Right lobe of liver (tissue), 6 donors: Measurements from ENCODE around the gene PFKM. TPM values are rescaled to one million over a fixed set of nuclear protein-coding genes. Genes with fewer than 3 reads are reported as not detected.

Source experiments
- ATAC-seq, 4 donors: fragments of 200-7000 bp; cut with Tn5 transposase; one replicate each; pipeline ENCODE4 v1.9.1; 2020; ENCODE audit warnings: mild to moderate bottlenecking in 4 of 4, moderate library complexity in 4 of 4
- DNase-seq, 3 donors: peaks; one replicate each; pipeline ENCODE4 v3.0.0-alpha.2; 2020
- H3K27ac ChIP-seq, 3 donors: fragments of 200-600 bp; one replicate each; pipeline ENCODE4 v1.8.0; 2022
- H3K27me3 ChIP-seq, 2 donors: fragments of 200-600 bp; one replicate each; pipeline ENCODE4 v1.8.0; 2022
- H3K36me3 ChIP-seq, 4 donors: fragments of 200-600 bp; sonication (generic) in 1 of 4; one replicate each; pipeline versions ENCODE4 v1.5.1 to v1.8.0; 2017 to 2022; ENCODE audit warnings: control low read depth in 1 of 4
- H3K4me1 ChIP-seq, 4 donors: fragments of 200-600 bp; sonication (generic) in 1 of 4; one replicate each; pipeline versions ENCODE4 v1.5.1 to v1.8.0; 2017 to 2022; ENCODE audit warnings: control low read depth in 1 of 4
- H3K4me3 ChIP-seq, 3 donors: fragments of 200-600 bp; one replicate each; pipeline ENCODE4 v1.8.0; 2022
- H3K9me3 ChIP-seq, 4 donors: fragments of 200-600 bp; sonication (generic) in 1 of 4; one replicate each; pipeline versions ENCODE4 v1.5.1 to v1.8.0; 2017 to 2022; ENCODE audit warnings: control low read depth in 1 of 4
- POLR2A ChIP-seq: fragments of 450-650 bp; IDR thresholded peaks from one replicate; pipeline ENCODE4 v1.6.1; 2017; ENCODE audit warnings: antibody characterized with exemption, mild to moderate bottlenecking
- WGBS: methylation state at CpG from one replicate; pipeline ENCODE4 v1.1.6; 2018; ENCODE audit warnings: low coverage, low lambda C conversion rate; ENCODE audit not compliant: insufficient coverage; ENCODE audit errors: missing lambda C conversion rate; 5-methylcytosine and 5-hydroxymethylcytosine counted together
- intact Hi-C, 2 donors: fragments of 100-400 bp; cut with DNase I; formaldehyde crosslinking; loops; one replicate each; pipeline versions ENCODE4 v1.11.2 to v1.14.1; 2022
- total RNA-seq, 6 experiments: library from RNA; depleted of rRNA in 2 of 6; stranded (reverse); fragments of >200 nt in 2 of 6; fragmentation: NEBNext Ultra II Directional in 3 of 6; extraction: Animal tissue kit (Norgen Biotek cat#: 25700) in 3 of 6; gene quantifications; one replicate each; pipeline versions ENCODE4 v1.1.0 to v1.2.4, GENCODE V29; 2016 to 2023
- TF ChIP-seq, protein P1 (sequence below), 4 donors: fragments of 200-600 bp in 3 of 4; fragments of 450-650 bp in 1 of 4; IDR thresholded peaks; one replicate each; pipeline versions ENCODE4 v1.5.1 to v1.8.0; 2016 to 2022; ENCODE audit warnings: antibody characterized with exemption in 4 of 4, mild to moderate bottlenecking in 2 of 4
- donor health status: DM: no; HTN: yes; CAD: no.
- donor health status: DM: no; HTN: no; CAD: no.
- donor health status: DM: no; HTN: no; CAD: no.
- donor health status: DM: no; HTN: yes; CAD: no.
- donor health status: DM: no; HTN: yes; CAD: no.

PFKM gene
- total RNA-seq, 6 experiments from 2014 or later, result 4.6 to 8.9 (median 7.8) TPM

DNA sequence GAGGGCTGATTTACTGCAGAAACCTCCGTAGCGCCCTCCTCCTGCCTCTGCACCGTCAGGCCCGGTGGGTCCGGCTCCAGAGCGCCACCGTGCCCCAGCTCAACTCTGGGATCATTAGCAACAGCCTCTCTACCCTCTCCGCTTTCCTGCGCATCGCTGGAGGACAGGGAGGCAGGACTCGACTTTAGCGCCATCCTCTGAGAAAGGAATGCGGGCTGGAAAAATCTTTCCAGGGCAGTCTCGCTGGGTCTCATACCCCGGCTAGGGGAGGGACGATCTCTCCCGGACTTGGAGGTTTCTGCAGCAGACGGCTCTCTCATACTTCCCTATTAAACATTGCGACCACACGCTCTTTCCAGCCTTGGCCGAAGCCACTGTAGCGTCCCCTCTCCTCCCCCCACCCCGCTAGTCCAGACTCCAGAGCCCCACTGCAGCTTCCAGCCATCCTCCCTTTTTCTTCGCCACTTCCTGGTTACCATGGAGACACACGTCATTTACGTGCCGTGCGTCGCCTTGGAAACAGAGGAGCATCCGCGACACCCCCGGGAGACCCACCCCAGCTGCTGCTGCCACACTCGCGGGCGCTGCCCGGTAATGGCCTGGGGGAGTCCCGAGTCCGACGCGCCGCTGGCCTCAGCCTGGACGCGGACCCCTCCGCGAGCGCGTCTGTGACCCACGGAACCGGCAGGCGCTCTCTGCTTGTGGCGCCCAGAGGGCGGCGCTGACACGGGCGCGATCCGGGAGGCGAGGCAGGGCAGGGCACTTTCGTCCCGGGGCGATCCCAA is 64.1 kb downstream of the PFKM start, which contains the start of gene CCDC184:
CCDC184 (plus strand) TSS at position 554 of the 785 bp plus-strand sequence. CDS start 479 bp downstream, outside the sequence.
- Histone ChIP-seq H3K9me3 (no peaks in the 10 kb centered on the region), H3K4me3 (peak within 1 kb of the TSS; percentile 39 to 56 (median 43)), H3K27ac (no peak within 1 kb of the TSS), H3K4me1 (peaks cover 0 to 12% (median 0%) of the 10 kb centered on the region in 4 donors), H3K36me3 (no peaks in the 10 kb centered on the region), H3K27me3 (peaks cover 0 to 12% of the 10 kb centered on the region in 2 donors)
- ATAC-seq, result peak; percentile 60 to 79 (median 72)
- DNase-seq, result peak; percentile 41 to 59 (median 53)
- WGBS, result 1% methylated on average over 24 of the region's 61 CpGs
- TF ChIP-seq, protein P1, sequence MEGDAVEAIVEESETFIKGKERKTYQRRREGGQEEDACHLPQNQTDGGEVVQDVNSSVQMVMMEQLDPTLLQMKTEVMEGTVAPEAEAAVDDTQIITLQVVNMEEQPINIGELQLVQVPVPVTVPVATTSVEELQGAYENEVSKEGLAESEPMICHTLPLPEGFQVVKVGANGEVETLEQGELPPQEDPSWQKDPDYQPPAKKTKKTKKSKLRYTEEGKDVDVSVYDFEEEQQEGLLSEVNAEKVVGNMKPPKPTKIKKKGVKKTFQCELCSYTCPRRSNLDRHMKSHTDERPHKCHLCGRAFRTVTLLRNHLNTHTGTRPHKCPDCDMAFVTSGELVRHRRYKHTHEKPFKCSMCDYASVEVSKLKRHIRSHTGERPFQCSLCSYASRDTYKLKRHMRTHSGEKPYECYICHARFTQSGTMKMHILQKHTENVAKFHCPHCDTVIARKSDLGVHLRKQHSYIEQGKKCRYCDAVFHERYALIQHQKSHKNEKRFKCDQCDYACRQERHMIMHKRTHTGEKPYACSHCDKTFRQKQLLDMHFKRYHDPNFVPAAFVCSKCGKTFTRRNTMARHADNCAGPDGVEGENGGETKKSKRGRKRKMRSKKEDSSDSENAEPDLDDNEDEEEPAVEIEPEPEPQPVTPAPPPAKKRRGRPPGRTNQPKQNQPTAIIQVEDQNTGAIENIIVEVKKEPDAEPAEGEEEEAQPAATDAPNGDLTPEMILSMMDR (IDR thresholded peaks at IDR 0.05), result peak in 1 of 4 donors; percentile 18
- TF ChIP-seq POLR2A, result no peak
- intact Hi-C loops, result no loop called here

DNA sequence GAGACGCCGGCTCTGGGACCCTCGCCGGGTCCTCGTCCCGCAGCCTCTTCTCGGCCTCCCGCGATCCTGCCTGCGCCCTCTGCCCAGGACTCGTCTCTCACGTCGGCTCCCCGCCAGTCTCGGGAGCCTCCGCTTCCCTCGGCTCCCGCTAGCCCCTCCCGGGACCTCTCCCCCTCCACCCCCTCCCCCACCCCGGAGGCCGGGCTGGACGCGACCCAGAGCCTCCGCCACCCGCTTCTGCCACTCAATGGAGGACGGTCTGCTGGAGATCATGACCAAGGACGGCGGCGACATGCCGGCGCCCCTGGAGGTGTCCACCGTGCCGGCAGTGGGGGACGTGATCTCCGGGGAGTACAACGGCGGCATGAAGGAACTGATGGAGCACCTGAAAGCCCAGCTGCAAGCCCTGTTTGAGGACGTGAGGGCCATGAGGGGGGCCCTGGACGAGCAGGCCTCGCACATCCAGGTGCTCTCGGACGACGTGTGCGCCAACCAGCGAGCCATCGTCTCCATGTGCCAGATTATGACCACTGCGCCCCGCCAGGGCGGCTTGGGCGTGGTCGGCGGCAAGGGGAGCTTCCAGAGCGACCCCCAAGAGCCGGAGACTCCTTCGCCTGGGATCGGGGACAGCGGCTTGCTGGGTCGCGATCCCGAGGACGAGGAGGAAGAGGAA is 64.8 kb downstream of the PFKM start:
- no peak overlapping the region for H3K27ac ChIP-seq
- no peaks in the 10 kb centered on the region for H3K36me3 ChIP-seq
- DNase-seq (peak in 1 of 3 donors; percentile 24), ATAC-seq (peak in 1 of 4 donors; percentile 5)
- no CpG with 5 or more reads among the region's 61 CpGs for WGBS
- H3K9me3 ChIP-seq, result no peaks in the 10 kb centered on the region
- peaks cover 0 to 12% of the 10 kb centered on the region in 2 donors for H3K27me3 ChIP-seq
- intact Hi-C loops, result no loop called here
- TF ChIP-seq, protein P1 (IDR thresholded peaks at IDR 0.05), result no peak
- no peak for TF ChIP-seq POLR2A
- peaks cover 0 to 12% (median 0%) of the 10 kb centered on the region in 4 donors for H3K4me1 ChIP-seq
- H3K4me3 ChIP-seq, result peak overlapping the region; percentile 39 to 56 (median 43)

DNA sequence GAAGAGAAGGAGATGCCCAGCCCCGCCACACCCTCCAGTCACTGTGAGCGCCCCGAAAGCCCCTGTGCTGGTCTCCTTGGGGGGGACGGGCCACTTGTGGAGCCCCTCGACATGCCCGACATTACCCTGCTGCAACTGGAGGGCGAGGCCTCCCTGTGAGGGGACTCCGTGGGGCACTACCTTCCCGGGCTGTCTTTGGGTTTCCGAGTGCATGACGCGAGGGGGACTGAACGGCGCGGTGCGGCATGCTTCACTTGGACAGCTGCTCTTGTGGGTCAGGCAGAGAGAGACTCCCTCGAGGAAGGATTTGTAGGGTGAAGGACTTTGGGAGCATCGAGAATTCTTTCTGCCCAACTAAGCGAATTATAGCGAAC is 65.4 kb downstream of the PFKM start:
- WGBS, result 13% methylated on average over 1 of the region's 20 CpGs
- DNase-seq (no peak), ATAC-seq (no peak)
- Histone ChIP-seq H3K27me3 (peaks cover 0 to 12% of the 10 kb centered on the region in 2 donors), H3K4me3 (no peak overlapping the region), H3K27ac (no peak overlapping the region), H3K36me3 (no peaks in the 10 kb centered on the region), H3K9me3 (no peaks in the 10 kb centered on the region), H3K4me1 (peaks cover 0 to 12% (median 0%) of the 10 kb centered on the region in 4 donors)
- intact Hi-C loops, result no loop called here
- TF ChIP-seq POLR2A, result no peak
- TF ChIP-seq, protein P1 (IDR thresholded peaks at IDR 0.05), result no peak

DNA sequence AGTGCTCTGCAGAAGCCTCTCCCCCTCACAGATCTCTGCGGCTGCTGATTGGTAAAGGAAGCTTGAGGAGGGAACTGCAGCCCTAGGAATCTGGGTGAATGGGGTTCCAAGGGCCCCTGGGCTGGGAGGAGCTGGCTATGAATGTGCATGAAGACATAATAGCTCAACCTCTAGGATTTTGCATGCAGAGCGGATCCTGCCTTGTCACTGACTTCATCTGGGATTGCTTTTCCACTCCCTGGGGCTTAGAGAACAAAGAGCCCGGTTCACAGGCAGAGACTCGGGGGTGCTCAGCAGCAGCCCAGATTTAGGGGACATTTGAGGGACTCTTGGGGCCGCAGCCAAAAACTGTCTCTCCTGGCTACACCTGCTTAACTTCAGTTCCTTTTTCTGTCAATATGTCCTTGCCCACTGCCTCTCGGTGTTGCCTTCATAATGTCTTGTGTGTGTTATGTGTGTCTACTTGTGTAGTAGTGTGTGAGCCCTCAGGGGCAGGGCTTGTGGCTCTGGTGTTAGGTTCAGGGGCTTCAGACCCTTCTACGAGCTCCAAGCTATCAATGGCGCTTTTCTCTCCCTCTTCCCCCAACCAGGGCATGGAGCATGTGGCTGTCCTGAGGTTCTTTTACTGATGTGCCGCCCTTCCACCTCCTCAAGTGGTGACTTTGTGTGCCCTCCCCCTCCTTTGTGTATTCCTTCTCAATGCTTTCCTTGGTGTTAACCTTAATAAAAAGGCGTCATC is 66.2 kb downstream of the PFKM start:
- H3K27ac ChIP-seq, result no peak overlapping the region
- peaks cover 0 to 12% of the 10 kb centered on the region in 2 donors for H3K27me3 ChIP-seq
- WGBS, result 48% methylated on average over 6 of the region's 10 CpGs
- TF ChIP-seq, protein P1 (IDR thresholded peaks at IDR 0.05), result no peak
- TF ChIP-seq POLR2A, result no peak
- no peak overlapping the region for H3K4me3 ChIP-seq
- no peak for ATAC-seq
- intact Hi-C loops, result no loop called here
- H3K9me3 ChIP-seq, result no peaks in the 10 kb centered on the region
- H3K36me3 ChIP-seq, result no peaks in the 10 kb centered on the region
- DNase-seq, result no peak
- peaks cover 0 to 12% (median 0%) of the 10 kb centered on the region in 4 donors for H3K4me1 ChIP-seq
